SH-SY5Y (cell line): ENCODE measurements around the gene NDUFA3.

Experiments used
- GATA2 ChIP-seq: IDR thresholded peaks from 2 replicates; pipeline ENCODE4 v1.6.1; 2011; ENCODE audit warnings: mild to moderate bottlenecking, low read depth, low read length
- GATA3 ChIP-seq: IDR thresholded peaks from 2 replicates; pipeline ENCODE4 v1.6.1; 2011; ENCODE audit warnings: low read depth, mild to moderate bottlenecking, low read length, moderate library complexity

- no peak for TF ChIP-seq GATA2
- TF ChIP-seq GATA3, result no peak
These were observed 48.8 kb downstream of the NDUFA3 start for GRCh38 chr19:54151362-54152035.
